Cortex of kidney (tissue), 1 donor: ENCODE measurements around the gene EHD2.
"Not testable (repeated sequence)": the region's sequence is repeated elsewhere in the genome, so short reads cannot be mapped to it uniquely, and the experiment has no call there.

Experiments used
- DNase-seq: peaks from one replicate; lab custom pipeline; 2025; lab: John Stamatoyannopoulos, UW

The EHD2 gene

GRCh38 chr19:47768604-47769003 lies 55.4 kb downstream of the EHD2 start:
- no peak for DNase-seq

GRCh38 chr19:47769534-47769933 lies 56.3 kb downstream of the EHD2 start:
- no peak for DNase-seq

- DNase-seq = not testable (repeated sequence)
These were observed 58.1 kb downstream of the EHD2 start for GRCh38 chr19:47771291-47771690.

- no peak for DNase-seq
These were observed 63.3 kb downstream of the EHD2 start for GRCh38 chr19:47776568-47776967.

GRCh38 chr19:47777245-47778048 lies 64.2 kb downstream of the EHD2 start:
- DNase-seq = not testable (repeated sequence)

- DNase-seq = no peak
These were observed 65.1 kb downstream of the EHD2 start, which contains the start of gene SELENOW for GRCh38 chr19:47778049-47778953. TSS of gene SELENOW (plus strand) at chr19:47778703. CDS start at chr19:47778786, 83 bp downstream.

- no peak for DNase-seq
These were observed 65.7 kb downstream of the EHD2 start for GRCh38 chr19:47778954-47779351.

GRCh38 chr19:47779524-47780214 lies 66.4 kb downstream of the EHD2 start:
- DNase-seq = no peak

- DNase-seq = no peak
These were observed 67.0 kb downstream of the EHD2 start for GRCh38 chr19:47780215-47780551.

- no peak for DNase-seq
These were observed 68.5 kb downstream of the EHD2 start for GRCh38 chr19:47781590-47782262.

- DNase-seq = no peak
These were observed 73.3 kb downstream of the EHD2 start for GRCh38 chr19:47786566-47786965.

- DNase-seq = not testable (repeated sequence)
These were observed 74.1 kb downstream of the EHD2 start for GRCh38 chr19:47787307-47787706.

- DNase-seq = not testable (repeated sequence)
These were observed 76.6 kb downstream of the EHD2 start for GRCh38 chr19:47789811-47790210.

- DNase-seq = no peak
These were observed 77.2 kb downstream of the EHD2 start for GRCh38 chr19:47790398-47790814.

- DNase-seq = no peak
These were observed 79.4 kb downstream of the EHD2 start for GRCh38 chr19:47792616-47793015.
